Fibroblast of the conjunctiva (primary cell): ENCODE data around the gene CBX7.

Experiments used
- DNase-seq: peaks from one replicate; pipeline ENCODE4 v3.0.0-alpha.2; 2010; ENCODE audit warnings: low read depth

Gene CBX7

GRCh38 chr22:39147335-39148025, 5.0 kb downstream of the CBX7 start:
- DNase-seq, result no peak

GRCh38 chr22:39146256-39147101, 6.0 kb downstream of the CBX7 start:
- DNase-seq, result no peak

GRCh38 chr22:39144101-39144767, 8.2 kb downstream of the CBX7 start:
- peak; percentile 10 for DNase-seq

GRCh38 chr22:39142088-39142680, 10.3 kb downstream of the CBX7 start:
- no peak for DNase-seq

DNA sequence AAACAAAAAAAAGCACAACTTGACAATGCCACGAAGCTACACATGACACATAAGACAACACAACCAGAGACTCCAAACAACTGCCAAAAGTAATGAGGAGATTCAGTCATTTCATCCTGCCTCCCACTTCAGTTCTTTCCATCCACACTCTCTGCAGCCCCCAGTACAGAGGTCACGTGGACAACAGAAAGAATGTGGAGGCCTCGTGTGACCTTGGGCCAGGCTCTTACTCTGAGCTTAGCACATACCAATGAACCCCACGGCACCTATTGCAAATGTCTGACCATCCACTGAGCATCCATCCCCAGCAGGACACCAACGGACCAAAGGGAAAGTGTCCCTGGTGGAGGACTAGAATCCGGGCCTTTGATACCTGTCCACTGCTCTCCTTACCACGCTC, 12.5 kb downstream of the CBX7 start:
- DNase-seq, result no peak

DNA sequence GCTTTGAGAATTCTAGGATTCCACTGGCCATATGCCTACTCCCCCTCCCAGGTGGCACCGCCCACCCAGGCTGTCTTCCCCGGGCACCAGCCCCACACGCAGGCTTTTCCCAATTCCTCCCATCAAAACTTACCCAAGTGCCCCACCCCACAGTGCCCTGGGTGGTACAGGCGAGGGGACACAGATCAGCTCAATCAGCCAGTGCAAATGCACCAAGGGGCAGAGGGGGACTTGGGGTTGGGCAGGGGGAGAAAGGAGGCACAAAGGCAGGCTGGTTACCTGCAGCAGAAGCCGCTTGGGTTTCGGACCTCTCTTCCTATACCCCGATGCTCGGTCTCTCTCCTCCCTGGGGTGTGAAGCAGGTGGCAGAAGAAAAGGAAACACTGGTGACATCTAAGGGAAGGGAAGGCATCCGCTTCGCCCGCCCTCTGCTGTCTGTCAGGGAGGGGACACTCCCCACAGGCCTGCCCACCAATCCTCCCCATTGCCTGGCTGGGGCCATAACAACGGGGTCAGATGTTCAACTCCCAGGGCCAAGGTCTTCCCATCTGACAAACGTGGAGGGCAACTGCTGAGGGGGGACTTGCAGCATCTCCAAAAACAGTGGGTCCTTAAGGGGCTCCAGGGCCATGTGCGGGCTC, 14.0 kb downstream of the CBX7 start:
- DNase-seq, result no peak

GRCh38 chr22:39136317-39136716, 16.2 kb downstream of the CBX7 start:
- DNase-seq, result no peak

GRCh38 chr22:39135092-39135896, 17.2 kb downstream of the CBX7 start:
- DNase-seq, result peak; percentile 13

- no peak for DNase-seq
Measured at GRCh38 chr22:39134366-39135091, 18.0 kb downstream of the CBX7 start.

- DNase-seq, result no peak
Measured at GRCh38 chr22:39133871-39134270, 18.6 kb downstream of the CBX7 start.

GRCh38 chr22:39132871-39133524, 19.5 kb downstream of the CBX7 start:
- DNase-seq, result no peak

DNA sequence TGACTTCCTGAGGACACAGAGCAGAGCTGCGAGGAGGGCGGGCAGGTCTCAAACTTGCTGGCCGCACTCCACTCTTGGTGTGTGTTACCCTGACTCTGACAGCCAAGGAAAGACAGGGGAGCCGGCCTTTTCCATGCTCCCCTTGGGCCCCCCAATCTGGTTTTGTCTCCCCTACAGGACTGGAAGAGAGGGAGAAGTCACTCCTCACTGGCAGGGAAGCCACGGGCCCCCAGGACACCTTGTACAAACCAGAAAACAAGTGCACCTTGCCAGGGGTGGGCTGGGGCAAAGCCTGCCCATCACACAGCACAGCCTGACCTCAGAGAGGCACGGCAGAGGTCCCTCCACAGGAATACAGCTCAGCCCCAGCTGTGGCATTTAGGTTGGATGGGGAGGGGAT, 20.2 kb downstream of the CBX7 start:
- DNase-seq, result no peak

- DNase-seq, result no peak
Measured at GRCh38 chr22:39130892-39131855, 21.3 kb downstream of the CBX7 start.

GRCh38 chr22:39130152-39130704, 22.3 kb downstream of the CBX7 start:
- no peak for DNase-seq

GRCh38 chr22:39129746-39130145, 22.7 kb downstream of the CBX7 start:
- no peak for DNase-seq

DNA sequence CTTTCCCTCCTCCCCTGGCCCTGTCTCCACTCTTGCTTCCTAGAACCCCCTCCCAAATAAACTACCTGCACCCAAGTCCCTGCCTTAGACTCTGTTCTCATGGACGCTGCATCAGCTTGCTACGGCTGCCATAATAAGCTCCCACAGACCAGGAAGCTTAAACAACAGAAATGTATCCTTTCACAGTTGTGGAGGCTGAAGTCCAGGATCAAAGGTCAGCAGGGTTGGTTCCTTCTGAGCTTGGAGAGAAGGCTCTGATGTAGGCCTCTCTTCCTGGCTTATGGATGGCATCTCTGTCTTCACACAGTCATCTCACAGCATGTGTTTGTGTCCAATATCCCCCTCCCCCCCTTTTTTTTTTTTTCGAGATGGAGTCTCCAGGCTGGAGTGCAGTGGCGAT, 23.4 kb downstream of the CBX7 start:
- DNase-seq, result no peak

DNA sequence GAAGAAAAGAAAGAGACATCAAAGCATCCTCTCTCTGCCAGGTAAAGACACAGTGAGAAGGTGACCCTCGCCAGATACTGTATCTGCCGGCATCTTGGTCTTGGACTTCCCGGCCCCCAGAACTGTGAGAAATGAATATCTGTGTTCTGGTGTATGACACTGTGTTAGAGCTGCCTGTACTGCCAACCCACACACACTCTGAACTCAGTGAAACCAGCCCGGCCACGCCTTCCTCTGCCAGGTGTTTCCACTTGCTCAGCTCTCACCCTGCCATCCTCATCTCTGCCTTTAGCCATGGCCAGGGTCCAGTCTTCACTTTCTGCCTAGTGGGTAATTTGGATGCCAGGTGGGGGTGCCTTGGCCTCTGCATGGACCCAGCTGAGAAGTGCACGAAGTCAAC, 24.0 kb downstream of the CBX7 start:
- no peak for DNase-seq

GRCh38 chr22:39125622-39126021, 26.9 kb downstream of the CBX7 start:
- DNase-seq, result no peak
